Neuron (in vitro differentiated cells): ENCODE measurements around the gene GALNT1.

Experiments used
- H2AFZ ChIP-seq: one replicate; pipeline ENCODE4 v1.6.1; 2013; ENCODE audit warnings: low read depth, mild to moderate bottlenecking, inconsistent platforms, low read length, moderate library complexity
- H3K27me3 ChIP-seq: one replicate; pipeline ENCODE4 v1.6.1; 2013; ENCODE audit warnings: low read length; ENCODE audit not compliant: insufficient read depth
- H3K36me3 ChIP-seq: one replicate; pipeline ENCODE4 v1.6.1; 2013; ENCODE audit warnings: low read length; ENCODE audit not compliant: insufficient read depth
- H3K4me1 ChIP-seq: one replicate; pipeline ENCODE4 v1.6.1; 2013; ENCODE audit warnings: low read length; ENCODE audit not compliant: insufficient read depth
- H3K4me3 ChIP-seq: 2 replicates; pipeline ENCODE4 v1.5.1; 2013; ENCODE audit warnings: mild to moderate bottlenecking, low read length, moderate library complexity
- H3K9me3 ChIP-seq: one replicate; pipeline ENCODE4 v1.6.1; 2013; ENCODE audit warnings: low read length

The GALNT1 gene

DNA sequence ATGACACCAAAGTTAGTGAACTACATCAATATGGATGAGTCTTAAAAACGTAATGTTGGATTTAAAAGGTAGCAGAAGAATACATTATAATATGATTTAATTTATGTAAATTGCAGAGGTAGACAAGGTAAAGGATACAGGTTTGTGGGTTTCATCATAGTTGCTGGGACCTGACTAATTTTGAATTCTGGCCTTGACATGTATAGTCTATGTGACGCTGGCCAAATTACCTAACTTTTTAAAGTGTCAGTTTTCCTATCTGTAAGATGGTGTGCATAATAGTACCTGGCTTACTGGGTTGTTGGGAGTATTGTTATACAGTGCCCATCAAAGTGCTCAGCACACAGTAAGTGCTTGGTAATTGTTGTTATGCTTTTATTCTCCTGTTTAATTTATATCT is 34.5 kb downstream of the GALNT1 start:
- H3K27me3 ChIP-seq: no peaks in the 10 kb centered on the region
- peaks cover 12% of the 10 kb centered on the region for H3K4me1 ChIP-seq
- no peak overlapping the region for H2AFZ ChIP-seq
- no peaks in the 10 kb centered on the region for H3K36me3 ChIP-seq
- no peaks in the 10 kb centered on the region for H3K9me3 ChIP-seq
- H3K4me3 ChIP-seq: no peak overlapping the region

DNA sequence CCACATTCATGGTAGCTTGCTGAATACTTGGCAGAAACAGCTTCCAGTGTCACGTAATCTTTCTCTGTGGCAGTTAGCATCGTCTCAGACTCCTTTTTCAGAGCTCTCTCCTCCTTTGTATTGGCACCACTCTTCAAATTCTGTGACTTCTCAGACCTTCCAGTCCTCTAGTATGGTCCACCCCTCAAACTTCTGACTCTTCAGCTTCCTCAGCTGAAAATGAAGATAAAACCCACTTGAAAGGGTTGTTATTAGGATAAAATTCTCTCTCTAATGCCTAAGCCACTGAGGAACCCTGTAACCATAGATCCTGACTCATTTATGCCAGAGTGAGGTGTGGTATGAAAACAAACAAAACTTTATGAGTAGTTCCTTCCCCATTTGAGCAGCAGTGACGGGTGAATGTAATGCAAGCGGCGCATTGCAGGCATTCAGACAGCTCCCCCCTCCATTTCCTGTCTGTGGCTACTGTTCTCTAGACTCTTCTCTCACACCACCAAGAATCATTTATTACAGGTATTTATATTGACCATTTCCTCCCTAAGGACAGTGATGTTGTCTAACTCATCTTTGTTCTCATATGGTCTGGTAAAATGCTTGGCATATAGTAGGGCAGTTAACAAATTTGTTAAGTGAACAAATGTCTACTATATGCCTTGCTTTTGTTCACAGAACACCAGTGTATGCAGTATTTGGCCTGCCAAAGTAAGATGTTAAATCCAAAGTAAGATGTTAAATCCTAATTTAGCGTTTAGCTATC is 35.3 kb downstream of the GALNT1 start:
- no peak overlapping the region for H2AFZ ChIP-seq
- no peak overlapping the region for H3K4me3 ChIP-seq
- no peaks in the 10 kb centered on the region for H3K27me3 ChIP-seq
- peaks cover 12% of the 10 kb centered on the region for H3K4me1 ChIP-seq
- no peaks in the 10 kb centered on the region for H3K36me3 ChIP-seq
- no peaks in the 10 kb centered on the region for H3K9me3 ChIP-seq

DNA sequence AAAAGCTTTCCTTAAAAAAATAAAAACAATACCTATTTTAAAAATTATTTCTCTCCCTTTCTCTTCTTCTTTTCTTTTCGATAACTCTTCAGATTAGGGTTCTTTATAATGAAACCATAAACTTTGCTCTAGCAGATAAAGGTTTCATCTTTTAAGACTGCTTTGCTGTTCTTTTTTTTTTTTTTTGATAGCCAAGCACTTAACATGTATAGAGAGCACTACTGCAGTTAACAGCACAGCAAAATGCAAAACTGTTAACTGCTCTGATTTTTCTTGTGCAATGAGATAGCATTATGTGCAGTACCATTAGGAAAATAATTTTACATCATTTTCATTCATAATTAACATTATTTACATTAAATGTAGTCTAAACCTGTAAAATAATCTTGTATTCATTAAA is 36.3 kb downstream of the GALNT1 start:
- no peak overlapping the region for H2AFZ ChIP-seq
- no peaks in the 10 kb centered on the region for H3K9me3 ChIP-seq
- no peak overlapping the region for H3K4me3 ChIP-seq
- H3K36me3 ChIP-seq: no peaks in the 10 kb centered on the region
- peaks cover 12% of the 10 kb centered on the region for H3K4me1 ChIP-seq
- no peaks in the 10 kb centered on the region for H3K27me3 ChIP-seq

DNA sequence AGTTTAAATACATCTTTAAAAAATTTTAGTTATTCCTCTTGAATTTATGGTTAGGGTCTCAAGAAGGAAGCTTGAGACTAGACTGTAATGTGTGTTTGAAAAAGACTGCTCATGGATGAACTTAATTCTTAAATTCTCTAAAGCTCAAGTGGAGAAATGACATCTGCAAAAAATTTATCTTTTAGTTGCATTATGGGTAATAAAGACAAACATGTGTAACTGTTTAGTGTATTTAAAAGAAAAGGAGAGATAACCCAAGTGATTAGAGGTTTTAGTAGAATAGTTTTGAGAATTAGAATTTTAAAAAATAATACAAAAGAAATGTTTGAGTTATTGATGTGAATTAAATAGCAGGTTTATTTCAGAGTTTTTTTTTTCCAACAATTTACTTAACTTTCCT is 36.7 kb downstream of the GALNT1 start:
- H3K4me3 ChIP-seq: no peak overlapping the region
- no peak overlapping the region for H2AFZ ChIP-seq
- no peaks in the 10 kb centered on the region for H3K27me3 ChIP-seq
- no peaks in the 10 kb centered on the region for H3K36me3 ChIP-seq
- H3K9me3 ChIP-seq: no peaks in the 10 kb centered on the region
- peaks cover 12% of the 10 kb centered on the region for H3K4me1 ChIP-seq

DNA sequence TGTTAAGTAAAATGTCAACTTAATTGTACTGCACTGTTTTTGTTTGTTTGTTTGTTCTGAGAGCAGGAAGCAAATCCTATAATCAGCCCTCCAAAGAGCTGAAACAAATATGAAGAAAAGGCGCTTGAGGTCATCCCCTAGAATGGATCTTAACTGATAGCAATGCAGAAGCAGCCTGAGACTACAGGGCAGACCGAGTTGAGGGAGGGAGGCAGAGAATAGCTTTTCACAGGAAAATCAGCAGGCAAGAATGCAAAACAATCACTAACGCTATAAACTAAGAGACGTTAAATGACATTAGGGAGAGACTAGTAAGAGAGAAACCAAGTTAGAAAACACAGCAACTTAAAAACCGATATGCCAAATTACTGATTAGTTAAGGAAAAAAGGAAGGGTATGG is 37.2 kb downstream of the GALNT1 start:
- Histone ChIP-seq H3K4me3 (no peak overlapping the region), H2AFZ (no peak overlapping the region), H3K9me3 (no peaks in the 10 kb centered on the region), H3K4me1 (peaks cover 12% of the 10 kb centered on the region), H3K27me3 (no peaks in the 10 kb centered on the region), H3K36me3 (no peaks in the 10 kb centered on the region)

DNA sequence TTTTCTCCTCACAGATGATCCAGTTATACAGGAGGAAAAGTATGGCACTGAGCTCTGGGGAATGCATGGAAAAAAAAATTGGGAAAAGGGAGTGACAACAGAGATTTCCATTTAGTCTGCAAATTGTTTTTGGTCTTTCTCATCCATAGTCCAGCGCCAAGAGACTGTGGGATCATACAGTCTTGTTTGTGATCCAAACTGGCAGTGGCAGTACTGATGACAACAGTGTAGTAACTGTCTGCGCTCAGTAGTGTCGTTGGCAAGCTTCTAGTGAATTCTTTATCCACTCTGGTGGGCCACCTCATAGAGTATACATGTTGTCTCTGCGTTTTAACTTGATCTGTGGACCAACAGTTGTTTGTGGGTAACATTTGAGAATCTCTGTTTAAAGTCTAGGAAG is 37.9 kb downstream of the GALNT1 start:
- no peak overlapping the region for H2AFZ ChIP-seq
- H3K4me1 ChIP-seq: peaks cover 12% of the 10 kb centered on the region
- no peaks in the 10 kb centered on the region for H3K9me3 ChIP-seq
- H3K4me3 ChIP-seq: no peak overlapping the region
- H3K27me3 ChIP-seq: no peaks in the 10 kb centered on the region
- H3K36me3 ChIP-seq: no peaks in the 10 kb centered on the region

DNA sequence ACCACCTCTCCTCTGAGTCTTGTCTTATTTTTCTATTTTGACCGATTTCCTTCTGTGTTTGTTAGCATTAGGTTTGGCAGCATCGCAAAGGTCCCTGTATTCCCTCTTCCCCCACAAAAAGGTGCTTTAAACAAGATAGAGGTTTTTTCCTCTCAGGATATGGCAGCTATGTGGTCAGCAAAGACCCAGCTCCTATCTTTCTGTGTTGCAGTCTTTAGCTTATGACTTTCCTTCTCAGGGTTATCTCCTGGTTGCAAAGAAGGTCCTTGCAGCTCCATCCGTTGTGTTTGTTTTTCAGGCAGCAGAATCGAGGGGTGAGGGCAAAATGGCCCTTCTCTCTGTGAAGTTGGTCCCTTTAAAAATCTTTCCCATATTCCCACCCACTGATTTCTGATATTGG is 38.4 kb downstream of the GALNT1 start:
- Histone ChIP-seq H3K27me3 (no peaks in the 10 kb centered on the region), H3K9me3 (no peaks in the 10 kb centered on the region), H2AFZ (no peak overlapping the region), H3K4me3 (no peak overlapping the region), H3K4me1 (peaks cover 12% of the 10 kb centered on the region), H3K36me3 (no peaks in the 10 kb centered on the region)

DNA sequence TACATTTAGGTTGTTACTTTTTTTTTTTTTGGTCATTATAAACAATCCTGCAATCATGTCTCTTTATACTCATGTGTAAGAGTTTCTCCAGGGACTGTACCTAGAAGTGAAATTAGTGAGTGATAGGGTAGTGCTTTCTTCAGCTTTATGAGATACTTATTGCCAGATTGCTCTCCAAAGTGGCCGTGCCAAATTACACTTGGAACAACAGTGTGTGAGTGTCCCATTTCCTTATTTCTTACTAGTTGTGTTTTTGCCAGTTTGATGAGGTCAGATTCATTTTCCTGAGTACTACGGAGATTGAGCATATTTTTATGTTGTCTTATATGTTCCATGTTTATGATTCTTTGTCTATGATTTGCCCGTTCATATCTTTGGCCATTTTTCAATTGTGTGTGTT is 39.2 kb downstream of the GALNT1 start:
- H2AFZ ChIP-seq: no peak overlapping the region
- H3K4me1 ChIP-seq: peaks cover 12% of the 10 kb centered on the region
- H3K4me3 ChIP-seq: no peak overlapping the region
- no peaks in the 10 kb centered on the region for H3K27me3 ChIP-seq
- H3K9me3 ChIP-seq: peaks cover under 1% of the 10 kb centered on the region
- no peaks in the 10 kb centered on the region for H3K36me3 ChIP-seq

DNA sequence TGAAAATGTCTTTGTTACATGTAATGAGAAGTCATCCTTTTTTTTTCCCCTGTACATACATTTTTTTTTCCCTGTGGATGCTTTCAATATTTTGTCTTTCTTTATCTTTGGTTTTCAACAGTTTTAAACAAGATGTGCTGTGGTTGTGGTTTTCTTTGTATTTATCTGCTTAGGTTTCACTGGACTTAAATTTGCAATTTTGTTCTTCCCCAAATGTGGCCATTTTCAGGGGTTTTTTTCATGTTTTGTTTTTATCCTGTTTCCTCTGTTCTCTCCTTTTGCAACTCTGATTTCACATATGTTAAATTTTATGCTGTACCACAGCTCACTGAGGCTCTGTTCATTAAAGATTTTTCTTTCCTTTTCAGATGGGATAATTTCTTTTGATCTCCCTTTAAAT is 41.7 kb downstream of the GALNT1 start:
- H3K27me3 ChIP-seq: no peaks in the 10 kb centered on the region
- peaks cover 13% of the 10 kb centered on the region for H3K9me3 ChIP-seq
- no peaks in the 10 kb centered on the region for H3K36me3 ChIP-seq
- no peak overlapping the region for H3K4me3 ChIP-seq
- H3K4me1 ChIP-seq: peaks cover 7% of the 10 kb centered on the region
- H2AFZ ChIP-seq: no peak overlapping the region

DNA sequence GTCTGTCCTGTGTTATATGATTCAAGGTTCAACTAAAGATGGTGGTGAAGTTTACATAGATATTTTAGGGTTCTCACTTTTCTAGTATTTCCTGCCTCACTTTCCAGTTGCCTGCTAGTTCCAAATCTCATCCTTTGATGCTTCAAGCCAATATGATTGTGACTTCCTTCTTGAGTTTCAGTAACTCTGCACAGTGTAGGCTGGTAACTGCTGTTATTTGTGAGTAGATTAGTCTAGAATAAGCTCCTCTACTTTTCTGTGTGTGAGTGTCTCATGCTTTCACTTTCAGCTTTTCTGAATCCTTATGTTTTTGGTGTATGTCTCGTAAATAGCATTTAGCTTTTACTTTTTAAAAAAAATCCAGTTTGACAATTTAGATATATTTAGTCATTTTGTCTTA is 42.6 kb downstream of the GALNT1 start:
- Histone ChIP-seq H3K27me3 (no peaks in the 10 kb centered on the region), H2AFZ (no peak overlapping the region), H3K36me3 (no peaks in the 10 kb centered on the region), H3K4me1 (no peaks in the 10 kb centered on the region), H3K9me3 (peaks cover 13% of the 10 kb centered on the region), H3K4me3 (no peak overlapping the region)

DNA sequence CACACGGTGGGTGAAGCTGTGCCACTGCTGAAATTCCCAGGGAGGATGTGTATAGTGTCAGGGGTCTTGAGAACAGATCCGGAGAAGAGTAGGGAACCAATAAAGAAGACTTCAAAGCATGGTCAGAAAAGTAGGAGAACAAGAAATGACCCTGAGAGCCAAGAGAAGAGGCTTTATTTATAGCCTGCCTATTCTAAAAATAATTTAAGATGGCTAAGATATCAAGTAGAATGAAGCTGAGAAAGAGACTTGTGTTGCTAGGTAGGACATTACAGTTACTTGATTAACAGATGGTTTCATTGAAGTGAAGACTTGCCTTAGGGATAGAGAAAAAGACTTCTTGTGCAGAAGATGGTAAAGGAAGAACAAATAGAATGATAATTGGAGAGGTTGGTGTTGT is 43.7 kb downstream of the GALNT1 start:
- no peak overlapping the region for H3K4me3 ChIP-seq
- peaks cover 13% of the 10 kb centered on the region for H3K9me3 ChIP-seq
- no peaks in the 10 kb centered on the region for H3K36me3 ChIP-seq
- no peaks in the 10 kb centered on the region for H3K27me3 ChIP-seq
- no peak overlapping the region for H2AFZ ChIP-seq
- H3K4me1 ChIP-seq: no peaks in the 10 kb centered on the region

DNA sequence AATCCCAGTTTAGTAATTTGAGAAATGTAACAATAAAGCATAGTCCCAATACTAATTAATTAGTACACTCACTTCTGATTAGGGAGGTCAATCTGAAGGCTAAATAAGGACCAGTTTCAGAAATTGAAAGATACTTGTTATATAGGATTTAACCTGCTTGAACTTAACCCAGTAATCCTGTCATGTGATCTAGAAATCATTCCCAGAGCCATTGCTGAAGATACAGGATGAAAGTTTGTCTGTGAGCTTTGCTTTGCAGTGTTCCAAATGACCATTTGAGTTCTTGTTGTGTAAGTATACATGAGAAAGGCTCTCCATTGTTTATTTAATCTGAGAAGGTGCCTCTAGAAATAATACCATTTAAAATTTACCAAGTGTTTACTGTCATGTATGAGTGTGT is 52.2 kb downstream of the GALNT1 start:
- no peak overlapping the region for H2AFZ ChIP-seq
- H3K4me1 ChIP-seq: no peaks in the 10 kb centered on the region

DNA sequence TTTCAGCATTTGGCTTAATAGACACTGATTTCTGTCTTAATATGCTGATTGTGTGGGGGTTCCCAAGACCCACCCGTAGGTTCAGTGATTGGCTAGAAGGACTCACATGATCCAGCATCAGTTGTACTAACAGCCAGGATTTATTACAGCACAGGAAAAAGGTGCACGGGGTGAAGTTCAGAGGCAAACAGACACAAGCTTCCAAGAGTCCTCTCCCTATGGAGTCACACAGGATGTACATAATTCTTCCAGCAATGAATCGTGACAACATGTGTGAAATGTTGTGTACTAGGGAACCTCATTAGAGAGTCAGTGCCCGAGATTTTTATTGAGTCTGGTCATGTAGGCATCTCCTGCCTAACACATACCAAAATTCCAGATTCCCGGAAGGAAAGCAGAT is 52.8 kb downstream of the GALNT1 start:
- H3K4me1 ChIP-seq: no peaks in the 10 kb centered on the region
- H3K36me3 ChIP-seq: no peaks in the 10 kb centered on the region
- H3K9me3 ChIP-seq: peaks cover 6% of the 10 kb centered on the region
- no peaks in the 10 kb centered on the region for H3K27me3 ChIP-seq
- H3K4me3 ChIP-seq: no peak overlapping the region
- H2AFZ ChIP-seq: no peak overlapping the region

More for the DNA sequence above, 52.2 kb downstream of the GALNT1 start:
- Histone ChIP-seq H3K9me3 (peaks cover 6% of the 10 kb centered on the region), H3K27me3 (no peaks in the 10 kb centered on the region), H3K36me3 (no peaks in the 10 kb centered on the region), H3K4me3 (no peak overlapping the region)

DNA sequence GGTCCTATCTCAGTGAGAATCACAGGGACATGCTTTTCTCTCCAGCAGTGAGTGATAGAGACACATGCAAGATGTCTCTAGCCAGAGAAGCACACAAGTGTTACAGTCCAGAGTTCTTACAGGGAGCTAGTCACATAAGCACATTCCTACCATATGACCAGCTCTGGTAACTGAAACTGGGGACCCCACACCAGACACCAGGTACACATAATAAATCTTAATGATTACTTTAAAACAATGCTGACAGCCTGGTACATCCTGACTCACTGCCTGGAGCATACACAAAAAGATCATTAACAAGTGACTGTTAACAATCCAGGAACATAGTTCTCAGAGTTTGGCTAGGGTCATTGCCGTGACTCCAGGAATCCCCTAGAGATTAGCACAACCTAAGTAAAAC is 53.6 kb downstream of the GALNT1 start:
- Histone ChIP-seq H2AFZ (no peak overlapping the region), H3K36me3 (no peaks in the 10 kb centered on the region), H3K4me1 (no peaks in the 10 kb centered on the region), H3K4me3 (no peak overlapping the region), H3K9me3 (peaks cover 6% of the 10 kb centered on the region), H3K27me3 (no peaks in the 10 kb centered on the region)
